Subcutaneous adipose tissue (tissue), 4 donors: ENCODE results near the gene SERINC3. TPM values are rescaled to one million over a fixed set of nuclear protein-coding genes. Genes with fewer than 3 reads are reported as not detected.

Experiments used
- total RNA-seq, 4 donors: library from RNA; depleted of rRNA; stranded (reverse); fragments of >200 nt; gene quantifications; one replicate each; pipeline ENCODE4 v1.1.0, GENCODE V29; 2016
- TF ChIP-seq, protein P1 (sequence below): fragments of 450-650 bp; IDR thresholded peaks from one replicate; pipeline ENCODE4 v1.5.1; 2016; ENCODE audit warnings: low read depth, mild to moderate bottlenecking, control low read depth, antibody characterized with exemption, moderate library complexity

The SERINC3 gene
- total RNA-seq, 4 donors from 2014 or later: 137 to 178 (median 148) TPM

DNA sequence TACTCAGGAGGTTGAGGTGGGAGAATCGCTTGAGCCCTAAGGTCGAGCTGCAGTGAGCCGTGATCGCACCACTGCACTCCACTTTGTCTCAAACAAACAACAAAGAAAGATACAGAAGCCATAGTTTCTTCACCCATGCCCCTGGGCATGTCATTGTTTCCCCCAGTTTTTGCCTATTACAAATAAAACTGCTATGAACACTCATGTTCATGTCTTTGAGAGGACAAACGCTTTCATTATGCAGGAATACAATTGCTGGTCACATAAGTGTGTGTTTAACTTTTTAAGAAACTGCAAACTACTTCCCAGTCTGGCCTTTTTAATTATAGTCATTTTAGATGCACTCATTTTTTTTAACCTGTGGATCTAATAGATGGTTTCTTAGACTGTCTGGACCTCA, 58.4 kb downstream of the SERINC3 start:
- TF ChIP-seq, protein P1, sequence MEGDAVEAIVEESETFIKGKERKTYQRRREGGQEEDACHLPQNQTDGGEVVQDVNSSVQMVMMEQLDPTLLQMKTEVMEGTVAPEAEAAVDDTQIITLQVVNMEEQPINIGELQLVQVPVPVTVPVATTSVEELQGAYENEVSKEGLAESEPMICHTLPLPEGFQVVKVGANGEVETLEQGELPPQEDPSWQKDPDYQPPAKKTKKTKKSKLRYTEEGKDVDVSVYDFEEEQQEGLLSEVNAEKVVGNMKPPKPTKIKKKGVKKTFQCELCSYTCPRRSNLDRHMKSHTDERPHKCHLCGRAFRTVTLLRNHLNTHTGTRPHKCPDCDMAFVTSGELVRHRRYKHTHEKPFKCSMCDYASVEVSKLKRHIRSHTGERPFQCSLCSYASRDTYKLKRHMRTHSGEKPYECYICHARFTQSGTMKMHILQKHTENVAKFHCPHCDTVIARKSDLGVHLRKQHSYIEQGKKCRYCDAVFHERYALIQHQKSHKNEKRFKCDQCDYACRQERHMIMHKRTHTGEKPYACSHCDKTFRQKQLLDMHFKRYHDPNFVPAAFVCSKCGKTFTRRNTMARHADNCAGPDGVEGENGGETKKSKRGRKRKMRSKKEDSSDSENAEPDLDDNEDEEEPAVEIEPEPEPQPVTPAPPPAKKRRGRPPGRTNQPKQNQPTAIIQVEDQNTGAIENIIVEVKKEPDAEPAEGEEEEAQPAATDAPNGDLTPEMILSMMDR: no peak

DNA sequence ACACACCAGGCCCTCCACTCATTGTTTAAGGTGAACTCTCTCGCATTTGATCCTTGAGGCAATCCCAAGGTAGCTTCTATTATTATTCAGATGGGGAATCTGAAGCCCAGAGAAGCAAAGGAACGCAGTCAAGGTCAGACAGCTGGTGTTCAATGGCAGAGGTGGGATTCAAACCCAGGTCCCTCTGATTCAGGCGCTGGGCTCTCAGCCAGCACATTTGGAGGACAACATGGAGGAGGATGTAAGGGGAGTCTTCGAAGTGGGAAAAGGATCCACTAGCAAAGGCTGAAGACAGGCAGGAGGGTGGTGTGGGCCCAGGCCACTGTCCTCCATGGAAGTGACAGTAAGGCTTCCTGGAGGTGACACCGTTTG, 60.1 kb downstream of the SERINC3 start:
- TF ChIP-seq, protein P1: no peak

DNA sequence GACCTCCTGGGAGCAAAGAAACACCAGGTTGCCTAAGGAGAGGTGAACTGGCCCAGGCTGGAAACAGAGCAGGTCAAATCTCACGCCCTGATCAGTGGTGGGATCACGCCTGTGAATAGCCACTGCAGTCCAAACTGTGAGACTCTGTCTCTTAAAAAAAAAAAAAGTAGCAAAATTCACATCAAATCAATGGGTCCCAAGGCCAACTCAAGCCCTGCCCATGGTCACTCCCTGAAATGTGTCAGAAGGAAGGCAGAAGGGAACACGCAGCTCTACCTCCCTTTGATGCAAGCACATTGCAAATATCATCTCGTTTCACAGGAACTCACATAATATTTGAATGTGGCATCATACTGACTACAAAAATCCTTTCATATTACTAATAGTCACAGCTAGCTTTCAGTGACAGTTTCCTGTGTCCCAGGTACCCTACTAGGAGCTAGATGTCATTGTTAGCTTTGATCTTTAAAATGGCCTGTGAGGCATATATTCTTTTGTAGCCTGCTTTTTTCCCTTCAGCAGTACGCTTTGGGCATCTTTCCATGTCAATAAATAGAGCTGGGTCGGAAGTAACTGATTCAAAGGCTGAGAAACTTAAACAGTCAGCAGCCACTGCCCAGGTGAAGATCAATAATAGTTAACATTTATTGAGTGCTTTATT, 60.6 kb downstream of the SERINC3 start:
- TF ChIP-seq, protein P1: no peak

DNA sequence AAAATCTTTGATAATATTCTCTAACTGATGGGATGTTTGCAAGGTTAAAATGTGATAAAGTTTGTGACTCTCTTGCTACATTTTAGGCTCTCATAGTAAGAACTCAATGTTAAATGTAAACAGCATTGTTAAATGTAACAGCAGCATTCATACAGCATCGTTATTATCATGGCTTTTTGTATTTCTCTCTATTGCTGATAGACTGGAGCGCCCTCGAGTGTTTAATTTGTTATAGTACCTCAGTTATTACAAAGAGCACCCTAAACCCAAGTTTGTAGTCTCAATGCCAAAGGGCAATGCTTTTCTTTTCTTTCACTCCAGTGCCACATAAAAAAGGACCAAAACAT, 61.1 kb downstream of the SERINC3 start:
- TF ChIP-seq, protein P1: no peak

DNA sequence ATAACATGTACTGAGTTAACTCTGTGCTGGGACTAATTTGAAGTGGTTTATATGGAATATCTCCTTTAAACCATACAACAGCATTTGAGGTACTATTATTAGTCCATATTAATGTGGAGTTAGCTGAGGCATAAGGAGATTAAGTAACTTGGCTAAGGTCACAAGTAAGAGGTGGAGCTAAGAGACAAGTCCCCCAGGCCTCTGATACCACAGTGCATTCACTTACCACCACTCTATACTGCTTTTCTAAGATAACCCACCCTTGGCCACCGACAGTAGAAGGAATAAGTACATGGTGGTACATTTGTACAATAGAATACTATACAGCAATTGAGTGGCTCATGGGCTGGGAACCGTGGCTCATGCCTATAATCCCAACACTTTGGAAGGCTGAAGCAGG, 62.6 kb downstream of the SERINC3 start:
- TF ChIP-seq, protein P1: no peak

DNA sequence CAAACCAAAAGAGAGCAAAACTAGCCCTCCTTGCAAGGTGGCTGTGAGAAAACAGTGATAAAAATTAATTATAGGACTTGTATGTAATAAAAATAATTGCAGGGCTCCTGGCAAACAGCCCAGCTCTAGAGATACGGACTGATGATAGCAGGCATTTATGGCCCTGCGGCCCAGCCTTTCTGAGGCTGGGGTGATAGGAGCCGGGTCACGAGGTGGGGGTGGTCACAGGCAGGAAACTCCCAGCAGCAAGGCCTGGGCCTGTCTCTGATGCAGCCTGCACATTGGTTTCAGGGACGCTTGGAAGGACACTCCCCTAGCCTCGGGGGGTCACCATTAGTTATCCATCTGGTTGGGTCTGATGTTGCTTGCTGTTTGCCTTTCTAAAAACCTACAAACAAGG, 64.9 kb downstream of the SERINC3 start:
- TF ChIP-seq, protein P1: no peak

DNA sequence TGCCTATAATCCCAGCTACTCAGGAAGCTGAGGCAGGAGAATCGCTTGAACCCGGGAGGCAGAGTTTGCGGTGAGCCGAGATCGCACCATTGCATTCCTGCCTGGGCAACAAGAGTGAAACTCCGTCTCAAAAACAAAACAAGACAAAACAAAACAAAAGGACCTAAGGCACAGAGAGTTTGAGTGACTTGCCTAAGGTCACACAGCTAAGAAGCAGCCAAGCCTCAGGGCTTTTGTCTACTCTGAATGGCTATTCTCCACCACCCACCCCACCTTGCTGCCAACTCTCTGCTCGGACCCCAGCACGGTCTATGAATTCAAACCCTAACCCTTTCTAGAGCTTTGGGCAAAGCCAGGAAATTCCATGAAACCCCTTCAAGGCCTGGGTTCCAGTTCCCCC, 65.3 kb downstream of the SERINC3 start:
- TF ChIP-seq, protein P1: no peak
